Transverse colon (tissue), 4 donors: ENCODE measurements around the gene PCSK6. TPM values are rescaled to one million over a fixed set of nuclear protein-coding genes. Genes with fewer than 3 reads are reported as not detected.

Experiments used
- DNase-seq: peaks from one replicate; pipeline ENCODE4 v3.0.0-alpha.2; 2019
- H3K27ac ChIP-seq, 4 donors: fragments of 200-600 bp; sonication (generic); 2 replicates each; pipeline ENCODE4 v1.5.1; 2016 to 2018; ENCODE audit warnings: inconsistent platforms in 4 of 4
- H3K27me3 ChIP-seq: fragments of 200-600 bp; sonication (generic); 2 replicates; pipeline ENCODE4 v1.5.1; 2017; ENCODE audit warnings: inconsistent platforms
- H3K36me3 ChIP-seq, 4 donors: fragments of 200-600 bp; sonication (generic); 2 replicates each; pipeline ENCODE4 v1.5.1; 2017 to 2019; ENCODE audit warnings: inconsistent platforms in 4 of 4
- H3K4me1 ChIP-seq, 4 donors: fragments of 200-600 bp; sonication (generic); 2 replicates each; pipeline ENCODE4 v1.5.1; 2017 to 2020; ENCODE audit warnings: inconsistent platforms in 4 of 4
- H3K4me3 ChIP-seq, 4 donors: fragments of 200-600 bp; sonication (generic); 1 replicate in 1 of 4; 2 replicates in 3 of 4; pipeline versions ENCODE4 v1.5.1 to v1.6.1; 2017 to 2019; ENCODE audit warnings: inconsistent platforms in 4 of 4
- H3K9me3 ChIP-seq, 2 donors: fragments of 200-600 bp; sonication (generic); 2 replicates each; pipeline ENCODE4 v1.5.1; 2017 to 2019; ENCODE audit warnings: inconsistent platforms in 2 of 2
- CTCF ChIP-seq, 5 experiments: fragments of 200-600 bp in 3 of 5; fragments of 450-650 bp in 2 of 5; sonication (generic) in 3 of 5; IDR thresholded peaks; 1 replicate in 2 of 5; 2 replicates in 3 of 5; pipeline ENCODE4 v1.5.1; 2016 to 2017; ENCODE audit warnings: antibody characterized with exemption in 5 of 5, inconsistent platforms in 3 of 5, mild to moderate bottlenecking in 2 of 5, moderate library complexity in 1 of 5
- EP300 ChIP-seq: sonication (generic); formaldehyde crosslinking; IDR thresholded peaks from one replicate; pipeline ENCODE4 v1.6.1; 2017; ENCODE audit warnings: antibody characterized with exemption, low read depth
- POLR2A ChIP-seq: fragments of 450-650 bp; IDR thresholded peaks from one replicate; pipeline ENCODE4 v1.6.1; 2016; ENCODE audit warnings: antibody characterized with exemption, mild to moderate bottlenecking, moderate library complexity
- POLR2AphosphoS5 ChIP-seq, 3 donors: sonication (generic); formaldehyde crosslinking; IDR thresholded peaks; one replicate each; pipeline ENCODE4 v1.6.1; 2016; ENCODE audit warnings: antibody characterized with exemption in 3 of 3
- WGBS, 2 donors: methylation state at CpG; one replicate each; pipeline ENCODE4 v1.1.5; 2018; ENCODE audit warnings: low coverage in 1 of 2; 5-methylcytosine and 5-hydroxymethylcytosine counted together
- in situ Hi-C, 4 donors: fragments of 200-750 bp; cut with MboI; loops; one replicate each; pipeline versions ENCODE4 v1.15.0 to v1.15.1; 2017; ENCODE audit warnings: low sequenced_read_pairs in 3 of 4, low pct_ligation_motif_present in 1 of 4, low pct_unique_long_range_greater_than_20kb in 1 of 4
- intact Hi-C: fragments of 100-400 bp; cut with DNase I; formaldehyde crosslinking; loops from one replicate; pipeline ENCODE4 v1.15.1; 2023; ENCODE audit warnings: low total_unique reads
- total RNA-seq, 4 donors: library from RNA; depleted of rRNA; stranded (reverse); fragments of >200 nt; gene quantifications; one replicate each; pipeline ENCODE4 v1.1.0, GENCODE V29; 2016

Gene PCSK6
- total RNA-seq, 4 donors from 2014 or later, result 20.3 to 119 (median 49.7) TPM

GRCh38 chr15:101372960-101373525, 116.5 kb downstream of the PCSK6 start:
- intact Hi-C loops (no loop called here), in situ Hi-C loops (no loop called here)
- no peak for TF ChIP-seq CTCF (IDR thresholded peaks at IDR 0.05)
- TF ChIP-seq POLR2AphosphoS5 (IDR thresholded peaks at IDR 0.05), result no peak
- no peak for TF ChIP-seq EP300
- no peak for TF ChIP-seq POLR2A
- Histone ChIP-seq H3K4me1 (peaks cover 9 to 23% (median 18%) of the 10 kb centered on the region in 4 donors), H3K27me3 (no peaks in the 10 kb centered on the region), H3K27ac (no peak overlapping the region), H3K36me3 (no peaks in the 10 kb centered on the region), H3K9me3 (no peaks in the 10 kb centered on the region), H3K4me3 (no peak overlapping the region)
- peak; percentile 8 for DNase-seq
- WGBS, 2 donors, result 19 to 36% methylated on average over 4 to 11 of the region's 11 CpGs

GRCh38 chr15:101372149-101372577, 117.3 kb downstream of the PCSK6 start:
- in situ Hi-C loops, result no loop called here
- peak; percentile 7 for DNase-seq
- no peak for TF ChIP-seq CTCF (IDR thresholded peaks at IDR 0.05)
- TF ChIP-seq EP300, result no peak
- TF ChIP-seq POLR2A, result no peak
- TF ChIP-seq POLR2AphosphoS5 (IDR thresholded peaks at IDR 0.05), result no peak

GRCh38 chr15:101371519-101371918, 118.0 kb downstream of the PCSK6 start:
- no peak overlapping the region for H3K27ac ChIP-seq
- WGBS, 2 donors, result 89 to 90% methylated on average over 2 to 11 of the region's 11 CpGs
- in situ Hi-C loops, result no loop called here
- DNase-seq, result no peak
- TF ChIP-seq POLR2A, result no peak
- no peak for TF ChIP-seq EP300
- TF ChIP-seq POLR2AphosphoS5 (IDR thresholded peaks at IDR 0.05), result no peak
- no peak for TF ChIP-seq CTCF (IDR thresholded peaks at IDR 0.05)
- no peaks in the 10 kb centered on the region for H3K36me3 ChIP-seq
- H3K4me3 ChIP-seq, result no peak overlapping the region
- H3K9me3 ChIP-seq, result no peaks in the 10 kb centered on the region
- intact Hi-C loops, result no loop called here
- peaks cover 9 to 23% (median 18%) of the 10 kb centered on the region in 4 donors for H3K4me1 ChIP-seq
- no peaks in the 10 kb centered on the region for H3K27me3 ChIP-seq

More at GRCh38 chr15:101372149-101372577, 117.3 kb downstream of the PCSK6 start:
- H3K4me1 ChIP-seq, result peaks cover 9 to 23% (median 18%) of the 10 kb centered on the region in 4 donors
- no peaks in the 10 kb centered on the region for H3K27me3 ChIP-seq
- intact Hi-C loops, result no loop called here
- no peak overlapping the region for H3K27ac ChIP-seq
- no peak overlapping the region for H3K4me3 ChIP-seq
- no peaks in the 10 kb centered on the region for H3K36me3 ChIP-seq
- H3K9me3 ChIP-seq, result no peaks in the 10 kb centered on the region
- WGBS, 2 donors, result 14 to 38% methylated on average over 3 to 13 of the region's 13 CpGs

GRCh38 chr15:101371081-101371480, 118.4 kb downstream of the PCSK6 start:
- H3K27ac ChIP-seq, result no peak overlapping the region
- H3K9me3 ChIP-seq, result no peaks in the 10 kb centered on the region
- H3K4me1 ChIP-seq, result peaks cover 9 to 23% (median 18%) of the 10 kb centered on the region in 4 donors
- in situ Hi-C loops, result no loop called here
- 95 to 100% methylated on average over 4 to 7 of the region's 7 CpGs for WGBS, 2 donors
- peak; percentile 3 for DNase-seq
- intact Hi-C loops, result no loop called here
- TF ChIP-seq POLR2AphosphoS5 (IDR thresholded peaks at IDR 0.05) (no peak), EP300 (no peak), CTCF (IDR thresholded peaks at IDR 0.05) (no peak), POLR2A (no peak)
- no peak overlapping the region for H3K4me3 ChIP-seq
- H3K27me3 ChIP-seq, result no peaks in the 10 kb centered on the region
- H3K36me3 ChIP-seq, result no peaks in the 10 kb centered on the region
